Measurements from ENCODE around the gene WNK4. TPM values are rescaled to one million over a fixed set of nuclear protein-coding genes. Genes with fewer than 3 reads are reported as not detected.

Gene WNK4
- total and polyA plus RNA-seq, 12 donors = 0.03 to 0.14 (median 0.07) TPM; not detected in 9

DNA sequence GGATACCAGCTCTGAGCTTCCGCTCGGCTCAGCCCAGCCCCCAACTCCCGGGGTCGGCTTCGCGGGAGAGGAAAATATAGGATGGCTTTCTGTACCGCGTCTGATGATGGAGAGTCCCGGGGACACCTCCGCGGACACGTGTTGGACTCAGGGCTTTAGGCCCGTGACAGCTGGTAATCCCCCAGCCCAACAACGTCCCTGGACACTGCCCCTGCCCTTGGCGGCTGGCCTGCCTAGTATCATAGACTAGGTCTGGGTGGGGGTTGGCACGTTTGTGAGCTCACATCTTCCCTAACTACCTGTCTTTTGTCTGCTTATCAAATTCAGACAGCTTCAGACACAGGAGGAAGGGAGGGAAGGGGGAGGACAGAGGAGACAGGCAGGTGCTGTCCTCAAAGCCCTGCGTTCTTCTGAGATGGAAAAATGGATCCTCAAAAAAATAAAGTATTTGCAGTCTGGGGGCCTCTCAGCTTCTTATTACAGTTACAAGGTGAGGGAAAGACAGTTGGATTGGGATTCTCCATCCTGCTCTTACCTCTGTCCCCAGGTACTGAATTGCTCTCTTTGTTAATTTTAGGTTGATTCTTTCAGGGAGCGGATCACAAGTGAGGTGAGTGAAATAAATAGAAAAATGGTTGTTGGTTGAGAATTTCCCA is 53.5 kb downstream of the WNK4 start:
- Histone ChIP-seq H3K9me3 (peaks cover 0 to 4% (median 0%) of the 10 kb centered on the region in 11 donors), H3K36me3 (peaks cover 0 to 45% (median 33%) of the 10 kb centered on the region in 9 donors), H3K27me3 (no peaks in the 10 kb centered on the region), H3K4me1 (peaks cover 7 to 29% (median 19%) of the 10 kb centered on the region in 9 donors), H3K4me3 (peak overlapping the region; percentile 66 to 99 (median 93)), H3K27ac (peak overlapping the region in 9 of 10 donors; percentile 83 to 97 (median 89))
- 6 to 7% methylated on average over 18 of the region's 18 CpGs for WGBS, 2 donors
- ATAC-seq = peak in 6 of 8 donors; percentile 3 to 51 (median 6)
- intact Hi-C loops (cut with DNase I) = loop anchor here in 1 of 10 donors (5.0 kb wide), 1 partner anchor 163 kb away; the partner anchor contains the start of gene RPL27
- no peak for DNase-seq
- TF ChIP-seq CTCF (IDR thresholded peaks at IDR 0.05) = no peak

- no peak for TF ChIP-seq CTCF (IDR thresholded peaks at IDR 0.05)
- Histone ChIP-seq H3K36me3 (peaks cover 0 to 64% (median 42%) of the 10 kb centered on the region in 9 donors), H3K4me1 (peaks cover 7 to 29% (median 19%) of the 10 kb centered on the region in 9 donors), H3K9me3 (peaks cover 0 to 4% (median 0%) of the 10 kb centered on the region in 11 donors), H3K27ac (no peak overlapping the region), H3K4me3 (no peak overlapping the region), H3K27me3 (no peaks in the 10 kb centered on the region)
- no peak for DNase-seq
- 98% methylated on average over 6 of the region's 6 CpGs for WGBS, 2 donors
- intact Hi-C loops (cut with DNase I) = no loop called here
- no peak for ATAC-seq
These were observed 55.3 kb downstream of the WNK4 start for GRCh38 chr17:42835732-42836131.

DNA sequence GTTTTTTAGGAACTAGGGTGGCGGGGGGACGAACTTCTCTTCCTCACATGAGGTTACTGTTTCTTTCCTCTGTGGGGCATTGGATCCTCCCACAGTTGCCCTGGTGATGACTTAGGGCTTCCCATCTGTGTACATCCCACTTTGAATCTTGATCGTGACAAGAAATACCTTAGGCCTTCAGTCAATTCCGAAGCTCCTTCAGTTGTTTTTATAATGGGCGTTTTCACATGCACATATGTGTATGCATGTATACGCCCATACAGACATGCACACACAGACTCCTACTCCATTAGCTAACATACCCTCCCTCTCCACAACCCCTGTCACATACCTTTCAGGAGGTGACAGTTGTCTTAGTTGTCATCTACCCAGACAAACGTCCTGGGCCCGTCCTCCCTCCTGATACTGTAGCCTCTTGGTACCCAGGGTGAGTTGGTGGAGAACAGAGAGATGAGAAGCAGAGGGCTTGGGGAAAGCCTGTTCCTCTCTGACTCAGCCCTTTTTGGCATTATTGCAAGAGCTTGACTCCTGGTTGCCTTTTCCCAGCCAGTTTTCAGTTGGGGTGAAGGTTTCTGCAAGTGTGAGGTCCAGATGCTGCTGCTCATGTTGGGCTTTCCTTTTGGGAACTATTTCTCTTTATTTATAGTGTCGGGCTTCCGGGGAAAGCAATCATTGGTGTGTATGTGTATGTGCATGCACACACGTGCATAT is 61.7 kb downstream of the WNK4 start:
- no peaks in the 10 kb centered on the region for H3K27me3 ChIP-seq
- no peak for TF ChIP-seq CTCF (IDR thresholded peaks at IDR 0.05)
- H3K4me1 ChIP-seq = peaks cover 0 to 18% (median 0%) of the 10 kb centered on the region in 9 donors
- intact Hi-C loops (cut with DNase I) = loop anchor here in 7 of 10 donors (2.0 to 5.0 kb wide), 3 partner anchors 87 to 95 kb away; no protein-coding TSS in a partner anchor
- H3K36me3 ChIP-seq = peaks cover 3 to 88% (median 46%) of the 10 kb centered on the region in 9 donors
- no peak overlapping the region for H3K4me3 ChIP-seq
- ATAC-seq = no peak
- H3K27ac ChIP-seq = no peak overlapping the region
- no peak for DNase-seq
- no peaks in the 10 kb centered on the region for H3K9me3 ChIP-seq
- WGBS, 2 donors = 74 to 79% methylated on average over 11 of the region's 11 CpGs

DNA sequence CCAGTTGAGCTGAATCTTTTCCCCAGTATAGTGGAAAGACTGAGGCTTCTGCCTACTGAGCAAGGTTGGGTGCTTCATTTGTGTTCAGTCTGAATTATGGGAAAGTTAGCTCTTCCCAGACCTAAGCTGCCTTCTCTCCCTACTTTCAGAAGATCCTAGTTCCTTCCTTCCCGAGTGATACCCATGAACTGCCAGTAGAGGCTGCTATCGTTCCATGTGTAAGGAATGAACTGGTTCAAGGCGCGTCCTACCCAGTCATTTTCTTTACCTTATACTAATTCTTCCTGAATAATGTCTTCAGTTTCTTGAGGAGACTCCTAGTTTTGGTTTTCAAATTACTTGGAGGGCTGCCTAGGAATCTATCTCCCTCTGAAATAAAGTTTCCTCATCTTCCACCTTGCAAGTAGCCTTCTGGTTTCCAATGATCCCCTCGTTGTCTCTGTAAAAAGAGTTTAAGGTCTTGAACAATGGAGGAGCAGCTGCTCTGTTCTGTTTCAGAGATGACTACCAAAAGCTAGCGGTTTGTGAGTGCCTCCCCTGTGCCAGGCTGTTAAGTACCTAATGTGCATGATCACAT is 63.0 kb downstream of the WNK4 start:
- H3K27me3 ChIP-seq = no peaks in the 10 kb centered on the region
- intact Hi-C loops (cut with DNase I) = loop anchor here in 7 of 10 donors (1.0 to 5.0 kb wide), 5 partner anchors 85 to 94 kb away; no protein-coding TSS in a partner anchor
- 29 to 36% methylated on average over 6 of the region's 6 CpGs for WGBS, 2 donors

More for the DNA sequence above, 63.0 kb downstream of the WNK4 start:
- H3K9me3 ChIP-seq = no peaks in the 10 kb centered on the region
- H3K36me3 ChIP-seq = peaks cover 3 to 75% (median 35%) of the 10 kb centered on the region in 9 donors
- peak in 8 of 9 donors; percentile 71 to 96 (median 92) for TF ChIP-seq CTCF (IDR thresholded peaks at IDR 0.05)
- no peak overlapping the region for H3K4me3 ChIP-seq
- peak in 1 of 2 donors; percentile 58 for DNase-seq
- H3K4me1 ChIP-seq = peaks cover 0 to 22% (median 0%) of the 10 kb centered on the region in 9 donors
- peak; percentile 56 to 87 (median 78) for ATAC-seq
- H3K27ac ChIP-seq = peak overlapping the region in 1 of 10 donors; percentile 12
